HCT116 (cell line): Measurements from ENCODE around the gene F2RL1. TPM values are rescaled to one million over a fixed set of nuclear protein-coding genes. Genes with fewer than 3 reads are reported as not detected.

Experiments used
- ATAC-seq: fragments of 200-7000 bp; cut with Tn5 transposase; 2 replicates; pipeline ENCODE4 v1.9.1; 2020; ENCODE audit warnings: mild to moderate bottlenecking, moderate library complexity
- BruUV-seq: library from RNA; stranded (reverse); fragments of 400-500 nt; replicated peaks from 2 replicates; lab custom pipeline; 2021; lab: Mats Ljungman, UMichigan
- CTCF ChIA-PET: fragments of 300-600 bp; sonication (Branson Sonifier 250); formaldehyde crosslinking; loops from one replicate; lab custom pipeline; 2021; ENCODE audit warnings: antibody characterized with exemption; lab: Charles Lee
- POLR2A ChIA-PET: fragments of 300-600, 350-600 bp; sonication (Branson Sonifier 250); formaldehyde crosslinking; loops from one replicate; lab custom pipeline; 2021; ENCODE audit warnings: antibody characterized with exemption; lab: Charles Lee
- RAD21 ChIA-PET, 2 experiments: fragments of 300-600 bp; sonication (Branson Sonifier 250); formaldehyde crosslinking; loops; one replicate each; lab custom pipeline; 2023; ENCODE audit warnings: low total read pairs in 2 of 2; ENCODE audit not compliant: uncharacterized antibody in 2 of 2, unreplicated experiment in 2 of 2, low non-redundant PET in 1 of 2; lab: Charles Lee
- DNase-seq: peaks from one replicate; pipeline ENCODE4 v3.0.0-alpha.2; 2010; ENCODE audit warnings: low read depth, low spot score
- H2AFZ ChIP-seq: fragments of 200-600 bp; shearing (Covaris generic), sonication (generic); 2 replicates; pipeline ENCODE4 v1.6.1; 2017; ENCODE audit warnings: low read depth, mixed run types, mixed read lengths, antibody characterized with exemption, low read length; ENCODE audit not compliant: poor library complexity, severe bottlenecking
- H3K27ac ChIP-seq: 2 replicates; pipeline ENCODE4 v1.5.1; 2012; ENCODE audit warnings: low read depth, low read length
- H3K27me3 ChIP-seq: fragments of 200-600 bp; sonication (generic); 2 replicates; pipeline ENCODE4 v1.6.1; 2016; ENCODE audit warnings: mixed run types, low read length, mixed read lengths; ENCODE audit not compliant: insufficient read depth
- H3K36me3 ChIP-seq, 2 experiments: fragments of 200-500 bp in 1 of 2; fragments of 200-600 bp in 1 of 2; sonication (Bioruptor generic) in 1 of 2; sonication (generic) in 1 of 2; 2 replicates each; pipeline versions ENCODE4 v1.5.1 to v1.6.1; 2014 to 2016; ENCODE audit warnings: low read length in 2 of 2, inconsistent platforms in 1 of 2, mixed read lengths in 1 of 2, mixed run types in 1 of 2; ENCODE audit not compliant: insufficient read depth in 2 of 2, control insufficient read depth in 1 of 2
- H3K4me1 ChIP-seq, 2 experiments: fragments of 200-600 bp in 1 of 2; sonication (generic) in 1 of 2; 2 replicates each; pipeline versions ENCODE4 v1.5.1 to v1.6.1; 2012 to 2017; ENCODE audit warnings: low read length in 2 of 2, inconsistent platforms in 1 of 2, mild to moderate bottlenecking in 1 of 2, mixed read lengths in 1 of 2, mixed run types in 1 of 2, moderate library complexity in 1 of 2; ENCODE audit not compliant: insufficient read depth in 2 of 2, control insufficient read depth in 1 of 2
- H3K4me2 ChIP-seq: fragments of 200-600 bp; sonication (generic); 2 replicates; pipeline ENCODE4 v1.6.1; 2017; ENCODE audit warnings: mixed run types, low read length, mixed read lengths
- H3K4me3 ChIP-seq, 2 experiments: fragments of 200-600 bp in 1 of 2; sonication (generic) in 1 of 2; replicated peaks in 1 of 2; 2 replicates each; pipeline ENCODE4 v1.5.1; 2011 to 2016; ENCODE audit warnings: low read length in 2 of 2, control low read depth in 1 of 2, low read depth in 1 of 2, mild to moderate bottlenecking in 1 of 2, mixed read lengths in 1 of 2, mixed run types in 1 of 2
- H3K79me2 ChIP-seq: fragments of 200-600 bp; sonication (generic); 2 replicates; pipeline ENCODE4 v1.6.1; 2017; ENCODE audit warnings: mild to moderate bottlenecking, mixed run types, low read length, moderate library complexity, mixed read lengths; ENCODE audit not compliant: insufficient read depth
- H3K9ac ChIP-seq: fragments of 200-600 bp; sonication (generic); 2 replicates; pipeline ENCODE4 v1.6.1; 2016; ENCODE audit warnings: low read length, mixed read lengths
- H3K9me2 ChIP-seq: fragments of 200-600 bp; sonication (generic), shearing (Covaris generic); 2 replicates; pipeline ENCODE4 v1.6.1; 2017; ENCODE audit warnings: mixed run types, mild to moderate bottlenecking, moderate library complexity; ENCODE audit not compliant: insufficient read depth
- H3K9me3 ChIP-seq, 2 experiments: fragments of 200-500 bp in 1 of 2; fragments of 200-600 bp in 1 of 2; sonication (Bioruptor generic) in 1 of 2; sonication (generic) in 1 of 2; 2 replicates each; pipeline ENCODE4 v1.6.1; 2014 to 2017; ENCODE audit warnings: low read length in 2 of 2, mixed read lengths in 2 of 2, inconsistent platforms in 1 of 2, low read depth in 1 of 2, mild to moderate bottlenecking in 1 of 2, mixed run types in 1 of 2, moderate library complexity in 1 of 2; ENCODE audit not compliant: control insufficient read depth in 1 of 2, insufficient read depth in 1 of 2
- H4K20me1 ChIP-seq: fragments of 200-600 bp; sonication (generic), shearing (Covaris generic); 2 replicates; pipeline ENCODE4 v1.6.1; 2017; ENCODE audit warnings: mixed run types, mild to moderate bottlenecking, moderate library complexity; ENCODE audit not compliant: insufficient read depth
- ATF3 ChIP-seq: IDR thresholded peaks from 2 replicates; pipeline ENCODE4 v1.6.1; 2012
- MAX ChIP-seq: IDR thresholded peaks from 2 replicates; pipeline ENCODE4 v1.6.1; 2012
- POLR2AphosphoS5 ChIP-seq: IDR thresholded peaks from 2 replicates; pipeline ENCODE4 v1.6.1; 2011; ENCODE audit warnings: mild to moderate bottlenecking, low read depth, low read length, moderate library complexity
- ZBTB33 ChIP-seq: IDR thresholded peaks from 2 replicates; pipeline ENCODE4 v1.6.1; 2011; ENCODE audit warnings: mild to moderate bottlenecking, low read length, moderate library complexity; ENCODE audit not compliant: insufficient replicate concordance; ENCODE audit errors: extremely low read depth
- intact Hi-C: fragments of 100-400 bp; cut with micrococcal nuclease; formaldehyde crosslinking; loops from 2 replicates; pipeline ENCODE4 v1.10.0; 2022
- total RNA-seq: library from RNA; stranded (reverse); gene quantifications from one replicate; pipeline ENCODE4 v1.2.1, GENCODE V29; 2021; ENCODE audit not compliant: unreplicated experiment

F2RL1 gene
- total RNA-seq, 1 experiment from 2014 or later: 119 TPM

GRCh38 chr5:76816110-76816831 is 2.6 kb upstream of the F2RL1 start:
- intact Hi-C loops: no loop called here
- CTCF ChIA-PET: interaction anchor here (0.6 to 1.5 kb wide), 3 partner anchors 9 to 101 kb away, joined by 3 to 5 read pairs (median 4); no protein-coding TSS in a partner anchor
- Histone ChIP-seq H3K27ac (no peak overlapping the region), H3K9ac (no peak overlapping the region), H2AFZ (no peak overlapping the region), H3K4me2 (no peak overlapping the region), H3K9me2 (no peaks in the 10 kb centered on the region), H4K20me1 (no peaks in the 10 kb centered on the region), H3K27me3 (no peaks in the 10 kb centered on the region), H3K4me1 (peaks cover 33 to 60% of the 10 kb centered on the region in 2 experiments), H3K9me3 (no peaks in the 10 kb centered on the region), H3K4me3 (no peak overlapping the region), H3K79me2 (peaks cover 25% of the 10 kb centered on the region), H3K36me3 (peaks cover 0 to 9% of the 10 kb centered on the region in 2 experiments; a peak in 1 of 4 replicates)
- BruUV-seq: no TSS peak
- POLR2A ChIA-PET: interaction anchor here (7.6 kb wide), 1 partner anchor 10 kb away, joined by 68 read pairs; no protein-coding TSS in a partner anchor
- ATAC-seq (no peak), DNase-seq (no peak)
- RAD21 ChIA-PET: interaction anchor here in 1 of 2 experiments (0.6 kb wide), 1 partner anchor 61 kb away, joined by 3 read pairs; no protein-coding TSS in a partner anchor
- no peak for TF ChIP-seq ATF3
- no peak for TF ChIP-seq MAX
- no peak for TF ChIP-seq ZBTB33
- no peak for TF ChIP-seq POLR2AphosphoS5
